Sigmoid colon (tissue), 7 donors: ENCODE data around the gene LMF1. TPM values are rescaled to one million over a fixed set of nuclear protein-coding genes. Genes with fewer than 3 reads are reported as not detected.

Experiments used
- DNase-seq: peaks from one replicate; pipeline ENCODE4 v3.0.0-alpha.2; 2019
- H3K27ac ChIP-seq, 4 donors: fragments of 200-600 bp; sonication (generic); one replicate each; pipeline ENCODE4 v1.5.1; 2016 to 2019; ENCODE audit warnings: mild to moderate bottlenecking in 1 of 4
- H3K27me3 ChIP-seq, 3 donors: fragments of 200-600 bp; sonication (generic); one replicate each; pipeline ENCODE4 v1.5.1; 2019; ENCODE audit warnings: mild to moderate bottlenecking in 1 of 3
- H3K36me3 ChIP-seq, 4 donors: fragments of 200-600 bp; sonication (generic); one replicate each; pipeline ENCODE4 v1.5.1; 2016 to 2019
- H3K4me1 ChIP-seq, 4 donors: fragments of 200-600 bp; sonication (generic); one replicate each; pipeline ENCODE4 v1.5.1; 2017 to 2019
- H3K4me3 ChIP-seq, 4 donors: fragments of 200-600 bp; sonication (generic); one replicate each; pipeline ENCODE4 v1.5.1; 2017 to 2019; ENCODE audit warnings: mild to moderate bottlenecking in 2 of 4, moderate library complexity in 1 of 4
- H3K9me3 ChIP-seq, 4 donors: fragments of 200-600 bp in 3 of 4; sonication (generic) in 3 of 4; one replicate each; pipeline versions ENCODE4 v1.5.1 to v1.6.1; 2013 to 2019
- EP300 ChIP-seq, 4 donors: sonication (generic); formaldehyde crosslinking; IDR thresholded peaks; one replicate each; pipeline ENCODE4 v1.6.1; 2017; ENCODE audit warnings: antibody characterized with exemption in 4 of 4
- POLR2A ChIP-seq, 2 donors: fragments of 450-650 bp; IDR thresholded peaks; one replicate each; pipeline ENCODE4 v1.6.1; 2016; ENCODE audit warnings: antibody characterized with exemption in 2 of 2, mild to moderate bottlenecking in 2 of 2, moderate library complexity in 2 of 2
- POLR2AphosphoS5 ChIP-seq, 4 donors: sonication (generic); formaldehyde crosslinking; IDR thresholded peaks; one replicate each; pipeline ENCODE4 v1.6.1; 2017; ENCODE audit warnings: antibody characterized with exemption in 4 of 4
- WGBS, 2 donors: extraction: QIAGEN DNeasy Blood & Tissue Kit; methylation state at CpG; one replicate each; pipeline ENCODE4 v1.1.7; 2013; 5-methylcytosine and 5-hydroxymethylcytosine counted together
- intact Hi-C: fragments of 100-400 bp; cut with DNase I; formaldehyde crosslinking; loops from one replicate; pipeline ENCODE4 v1.15.1; 2023
- polyA plus RNA-seq, 3 donors: library from polyadenylated mRNA; stranded (reverse); fragments of 200-250 nt; gene quantifications; one replicate each; pipeline ENCODE4 v1.2.3, GENCODE V29; 2013
- total RNA-seq, 4 donors: library from RNA; depleted of rRNA; stranded (reverse); fragments of >200 nt; gene quantifications; one replicate each; pipeline ENCODE4 v1.1.0, GENCODE V29; 2016
- TF ChIP-seq, protein P1 (sequence below), 4 experiments: fragments of 450-650 bp in 3 of 4; fragments of 200-600 bp in 1 of 4; IDR thresholded peaks; one replicate each; pipeline ENCODE4 v1.5.1; 2016 to 2019; ENCODE audit warnings: antibody characterized with exemption in 4 of 4, mild to moderate bottlenecking in 3 of 4, moderate library complexity in 2 of 4
- donor health status: healthy with polysubstance abuse.
- donor health status: Bipolar disorder and iron deficiency.
- donor health status: healthy.

The LMF1 gene
- total and polyA plus RNA-seq, 7 donors: 1.2 to 34.1 (median 19.9) TPM

DNA sequence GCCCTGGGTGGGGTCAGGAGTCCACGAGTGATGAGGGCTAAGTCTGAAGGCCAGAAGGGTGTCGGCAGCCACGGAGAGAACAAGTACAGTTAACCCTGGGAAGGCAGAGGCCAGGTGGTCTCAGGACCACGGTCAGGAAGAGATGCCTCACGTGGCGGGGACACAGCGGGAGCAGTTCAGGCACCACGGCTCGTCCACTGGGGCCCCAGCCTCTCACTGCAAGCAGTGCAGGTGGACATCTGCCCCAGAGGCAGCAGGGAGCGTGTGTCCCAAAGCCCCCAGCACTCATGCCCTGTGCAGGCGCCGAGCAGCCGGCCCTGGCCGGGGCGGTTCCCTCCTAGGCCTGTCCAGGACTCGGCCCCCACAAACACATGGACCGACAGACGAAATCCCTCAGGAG is 4.7 kb downstream of the LMF1 start:
- H3K36me3 ChIP-seq: peaks cover 0 to 4% (median 0%) of the 10 kb centered on the region in 4 donors
- no peak overlapping the region for H3K27ac ChIP-seq
- H3K9me3 ChIP-seq: no peaks in the 10 kb centered on the region
- 94 to 97% methylated on average over 18 of the region's 18 CpGs for WGBS, 2 donors
- no peak overlapping the region for H3K4me3 ChIP-seq
- no peak for DNase-seq
- H3K4me1 ChIP-seq: peaks cover 0 to 52% (median 45%) of the 10 kb centered on the region in 4 donors
- TF ChIP-seq, protein P1, sequence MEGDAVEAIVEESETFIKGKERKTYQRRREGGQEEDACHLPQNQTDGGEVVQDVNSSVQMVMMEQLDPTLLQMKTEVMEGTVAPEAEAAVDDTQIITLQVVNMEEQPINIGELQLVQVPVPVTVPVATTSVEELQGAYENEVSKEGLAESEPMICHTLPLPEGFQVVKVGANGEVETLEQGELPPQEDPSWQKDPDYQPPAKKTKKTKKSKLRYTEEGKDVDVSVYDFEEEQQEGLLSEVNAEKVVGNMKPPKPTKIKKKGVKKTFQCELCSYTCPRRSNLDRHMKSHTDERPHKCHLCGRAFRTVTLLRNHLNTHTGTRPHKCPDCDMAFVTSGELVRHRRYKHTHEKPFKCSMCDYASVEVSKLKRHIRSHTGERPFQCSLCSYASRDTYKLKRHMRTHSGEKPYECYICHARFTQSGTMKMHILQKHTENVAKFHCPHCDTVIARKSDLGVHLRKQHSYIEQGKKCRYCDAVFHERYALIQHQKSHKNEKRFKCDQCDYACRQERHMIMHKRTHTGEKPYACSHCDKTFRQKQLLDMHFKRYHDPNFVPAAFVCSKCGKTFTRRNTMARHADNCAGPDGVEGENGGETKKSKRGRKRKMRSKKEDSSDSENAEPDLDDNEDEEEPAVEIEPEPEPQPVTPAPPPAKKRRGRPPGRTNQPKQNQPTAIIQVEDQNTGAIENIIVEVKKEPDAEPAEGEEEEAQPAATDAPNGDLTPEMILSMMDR (IDR thresholded peaks at IDR 0.05): no peak
- TF ChIP-seq EP300 (IDR thresholded peaks at IDR 0.05): no peak
- no peak for TF ChIP-seq POLR2A (IDR thresholded peaks at IDR 0.05)
- no peak for TF ChIP-seq POLR2AphosphoS5 (IDR thresholded peaks at IDR 0.05)
- intact Hi-C loops: loop anchor here (5.0 kb wide), 1 partner anchor 159 kb away; no protein-coding TSS in a partner anchor
- H3K27me3 ChIP-seq: no peaks in the 10 kb centered on the region

DNA sequence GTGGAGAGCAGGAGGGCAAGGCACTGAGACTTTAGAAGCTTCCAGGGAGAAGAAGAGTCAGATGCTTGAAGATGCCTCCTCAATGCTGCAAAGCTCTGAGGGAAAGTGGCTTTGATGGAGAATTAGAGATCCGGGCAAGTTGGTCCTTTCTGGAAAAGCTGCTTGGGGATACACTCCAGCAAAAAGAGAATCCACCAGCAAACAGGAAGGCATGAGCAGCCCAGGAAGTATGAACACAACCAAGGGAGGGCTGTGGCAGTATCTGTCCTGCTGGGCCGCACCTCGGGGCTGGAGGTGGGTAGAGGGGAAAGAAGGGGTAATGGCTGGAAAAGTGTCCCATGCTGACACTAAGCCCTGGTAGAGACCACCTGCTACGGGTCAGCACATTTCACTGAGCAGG is 5.3 kb downstream of the LMF1 start:
- Histone ChIP-seq H3K9me3 (no peaks in the 10 kb centered on the region), H3K4me3 (peak overlapping the region in 1 of 4 donors; percentile 42), H3K27ac (peak overlapping the region in 2 of 4 donors; percentile 70 to 81), H3K36me3 (peaks cover 0 to 4% (median 0%) of the 10 kb centered on the region in 4 donors), H3K4me1 (peaks cover 0 to 52% (median 44%) of the 10 kb centered on the region in 4 donors), H3K27me3 (no peaks in the 10 kb centered on the region)
- DNase-seq: no peak
- 96 to 98% methylated on average over 4 of the region's 4 CpGs for WGBS, 2 donors
- TF ChIP-seq POLR2AphosphoS5 (IDR thresholded peaks at IDR 0.05) (no peak), POLR2A (IDR thresholded peaks at IDR 0.05) (no peak), EP300 (IDR thresholded peaks at IDR 0.05) (no peak)
- TF ChIP-seq, protein P1 (IDR thresholded peaks at IDR 0.05): no peak
- intact Hi-C loops: loop anchor here (5.0 kb wide), 1 partner anchor 158 kb away; no protein-coding TSS in a partner anchor

DNA sequence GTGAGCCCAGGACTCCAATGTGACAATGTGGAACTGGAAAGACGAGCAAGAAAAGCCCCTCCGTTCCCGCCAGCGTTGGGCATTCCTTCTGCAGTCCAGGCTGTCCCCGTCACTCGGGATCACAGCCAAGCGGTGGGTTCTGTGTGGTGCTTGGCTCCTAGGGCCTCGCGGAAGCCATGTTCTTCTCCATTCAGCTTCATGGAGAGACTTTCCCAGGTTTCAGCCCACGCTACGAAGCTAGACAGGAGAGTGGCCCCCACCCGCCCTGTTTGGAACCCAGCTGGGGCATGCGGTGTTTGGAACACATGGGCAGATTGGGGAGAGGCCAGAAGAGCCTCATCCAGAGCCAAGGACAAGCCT is 5.8 kb downstream of the LMF1 start:
- peaks cover 0 to 47% (median 42%) of the 10 kb centered on the region in 4 donors for H3K4me1 ChIP-seq
- 81 to 87% methylated on average over 13 of the region's 13 CpGs for WGBS, 2 donors
- intact Hi-C loops: loop anchor here (5.0 kb wide), 1 partner anchor 158 kb away; no protein-coding TSS in a partner anchor
- TF ChIP-seq POLR2A (IDR thresholded peaks at IDR 0.05) (no peak), POLR2AphosphoS5 (IDR thresholded peaks at IDR 0.05) (no peak), EP300 (IDR thresholded peaks at IDR 0.05) (no peak)
- TF ChIP-seq, protein P1 (IDR thresholded peaks at IDR 0.05): no peak
- no peaks in the 10 kb centered on the region for H3K9me3 ChIP-seq
- no peaks in the 10 kb centered on the region for H3K27me3 ChIP-seq
- DNase-seq: no peak
- H3K27ac ChIP-seq: peak overlapping the region in 3 of 4 donors; percentile 70 to 81 (median 78)
- peak overlapping the region; percentile 26 to 46 (median 38) for H3K4me3 ChIP-seq
- H3K36me3 ChIP-seq: peaks cover 0 to 4% (median 0%) of the 10 kb centered on the region in 4 donors

DNA sequence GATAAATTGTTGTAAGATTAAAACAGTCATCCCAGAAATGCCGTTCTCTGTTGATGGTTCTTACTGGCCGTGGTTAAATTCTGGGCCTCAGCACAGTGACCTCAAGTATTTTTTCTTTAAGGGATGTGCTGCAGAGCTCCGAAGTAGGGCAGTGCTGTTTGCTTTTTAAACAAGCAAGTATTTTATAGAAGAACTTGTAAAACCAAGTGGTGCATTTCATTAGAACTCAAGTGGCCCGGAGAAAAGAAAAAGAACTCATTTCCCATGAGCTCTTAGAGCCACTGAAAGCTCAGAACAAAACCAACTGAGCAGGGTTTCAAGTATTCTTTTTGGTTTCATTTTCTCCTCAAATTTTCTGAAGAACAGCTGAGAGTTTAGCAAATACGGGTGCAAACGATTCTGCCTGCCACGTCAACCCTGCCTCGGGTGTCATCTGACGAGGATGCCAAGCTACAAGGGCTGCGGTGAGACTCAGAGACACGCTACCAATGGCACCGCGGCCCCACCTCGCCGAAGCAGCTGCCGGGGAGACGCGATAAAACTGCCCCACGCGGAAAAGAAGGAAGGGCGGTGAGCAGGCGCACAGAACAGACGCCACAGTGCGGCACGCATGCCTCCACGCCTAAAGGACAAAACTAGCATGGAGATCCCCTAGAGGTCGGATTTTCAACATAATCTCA is 6.3 kb downstream of the LMF1 start:
- Histone ChIP-seq H3K9me3 (no peaks in the 10 kb centered on the region), H3K27me3 (no peaks in the 10 kb centered on the region), H3K4me3 (peak overlapping the region; percentile 26 to 46 (median 38)), H3K36me3 (peaks cover 0 to 4% (median 0%) of the 10 kb centered on the region in 4 donors), H3K4me1 (peaks cover 0 to 42% (median 37%) of the 10 kb centered on the region in 4 donors), H3K27ac (peak overlapping the region in 3 of 4 donors; percentile 70 to 81 (median 78))
- TF ChIP-seq POLR2A (IDR thresholded peaks at IDR 0.05) (no peak), EP300 (IDR thresholded peaks at IDR 0.05) (no peak), POLR2AphosphoS5 (IDR thresholded peaks at IDR 0.05) (peak in 2 of 4 donors; percentile 7 to 28)
- TF ChIP-seq, protein P1 (IDR thresholded peaks at IDR 0.05): no peak
- no peak for DNase-seq
- whole genome bisulfite sequencing, 2 donors: 13 to 43% methylated on average over 27 of the region's 27 CpGs
- intact Hi-C loops: loop anchor here (5.0 kb wide), 1 partner anchor 157 kb away; no protein-coding TSS in a partner anchor
